Measurements from ENCODE around the gene SPINDOC.
A peak's percentile ranks its signal among the peaks of the same experiment; 100 is the strongest.

Gene SPINDOC

GRCh38 chr11:63871962-63872799 is 58.9 kb downstream of the SPINDOC start:
- H3K36me3 ChIP-seq: peaks cover 10% of the 10 kb centered on the region
- TF ChIP-seq CTCF (IDR thresholded peaks at IDR 0.05; ENCODE audit: low read depth, low read length): peak; percentile 56
- H3K4me3 ChIP-seq (ENCODE audit: low read depth, low read length): no peak overlapping the region
- peak; percentile 63 for DNase-seq
- H3K9me3 ChIP-seq (ENCODE audit: severe bottlenecking): no peaks in the 10 kb centered on the region
- no peaks in the 10 kb centered on the region for H3K27me3 ChIP-seq (ENCODE audit: insufficient read depth, low read depth, severe bottlenecking)
- H3K27ac ChIP-seq: no peak overlapping the region

GRCh38 chr11:63872800-63873197 is 59.5 kb downstream of the SPINDOC start:
- H3K9me3 ChIP-seq (ENCODE audit: severe bottlenecking): no peaks in the 10 kb centered on the region
- no peak for DNase-seq
- H3K36me3 ChIP-seq: peaks cover 10% of the 10 kb centered on the region
- no peak overlapping the region for H3K4me3 ChIP-seq (ENCODE audit: low read depth, low read length)
- TF ChIP-seq CTCF (IDR thresholded peaks at IDR 0.05; ENCODE audit: low read depth, low read length): no peak
- no peak overlapping the region for H3K27ac ChIP-seq
- H3K27me3 ChIP-seq (ENCODE audit: insufficient read depth, low read depth, severe bottlenecking): no peaks in the 10 kb centered on the region

- H3K4me3 ChIP-seq (ENCODE audit: low read depth, low read length): no peak overlapping the region
- TF ChIP-seq CTCF (IDR thresholded peaks at IDR 0.05; ENCODE audit: low read depth, low read length): no peak
- no peaks in the 10 kb centered on the region for H3K27me3 ChIP-seq (ENCODE audit: insufficient read depth, low read depth, severe bottlenecking)
- no peaks in the 10 kb centered on the region for H3K9me3 ChIP-seq (ENCODE audit: severe bottlenecking)
- DNase-seq: no peak
- H3K27ac ChIP-seq: no peak overlapping the region
- H3K36me3 ChIP-seq: peaks cover 10% of the 10 kb centered on the region
These were observed 60.1 kb downstream of the SPINDOC start for GRCh38 chr11:63873311-63873710.

- H3K27ac ChIP-seq: no peak overlapping the region
- no peaks in the 10 kb centered on the region for H3K9me3 ChIP-seq (ENCODE audit: severe bottlenecking)
- DNase-seq: no peak
- H3K27me3 ChIP-seq (ENCODE audit: insufficient read depth, low read depth, severe bottlenecking): no peaks in the 10 kb centered on the region
- no peak for TF ChIP-seq CTCF (IDR thresholded peaks at IDR 0.05; ENCODE audit: low read depth, low read length)
- no peak overlapping the region for H3K4me3 ChIP-seq (ENCODE audit: low read depth, low read length)
- peaks cover 16% of the 10 kb centered on the region for H3K36me3 ChIP-seq
These were observed 61.3 kb downstream of the SPINDOC start for GRCh38 chr11:63874511-63874910.

GRCh38 chr11:63875506-63876065 is 62.3 kb downstream of the SPINDOC start:
- Histone ChIP-seq H3K36me3 (peaks cover 13% of the 10 kb centered on the region), H3K27me3 (ENCODE audit: insufficient read depth, low read depth, severe bottlenecking) (no peaks in the 10 kb centered on the region), H3K4me3 (ENCODE audit: low read depth, low read length) (no peak overlapping the region), H3K27ac (no peak overlapping the region), H3K9me3 (ENCODE audit: severe bottlenecking) (no peaks in the 10 kb centered on the region)
- no peak for DNase-seq
- no peak for TF ChIP-seq CTCF (IDR thresholded peaks at IDR 0.05; ENCODE audit: low read depth, low read length)

Measured in WERI-Rb-1 (cell line).